NCI-H1694 treated with DMSO at 0.1 percent for 48 hours (cell line): ENCODE measurements around the gene JAK1.
"Not testable (repeated sequence)": the region's sequence is repeated elsewhere in the genome, so short reads cannot be mapped to it uniquely, and the experiment has no call there.

Experiments
- DNase-seq: peaks from one replicate; lab custom pipeline; 2025; lab: John Stamatoyannopoulos, UW

Gene JAK1

GRCh38 chr1:64920941-64921589 is 45.3 kb downstream of the JAK1 start:
- no peak for DNase-seq

- DNase-seq = not testable (repeated sequence)
These were observed 47.2 kb downstream of the JAK1 start for GRCh38 chr1:64919120-64919519.

GRCh38 chr1:64917907-64918306 is 48.4 kb downstream of the JAK1 start:
- no peak for DNase-seq

- no peak for DNase-seq
These were observed 49.0 kb downstream of the JAK1 start for GRCh38 chr1:64917328-64917861.

- DNase-seq = no peak
These were observed 50.7 kb downstream of the JAK1 start for GRCh38 chr1:64915381-64916274.

- DNase-seq = no peak
These were observed 52.9 kb downstream of the JAK1 start for GRCh38 chr1:64913361-64914015.

GRCh38 chr1:64912191-64912590 is 54.2 kb downstream of the JAK1 start:
- DNase-seq = no peak

GRCh38 chr1:64911326-64911725 is 55.0 kb downstream of the JAK1 start:
- DNase-seq = no peak

- no peak for DNase-seq
These were observed 57.3 kb downstream of the JAK1 start for GRCh38 chr1:64909031-64909430.

- no peak for DNase-seq
These were observed 57.8 kb downstream of the JAK1 start for GRCh38 chr1:64908575-64908974.

- DNase-seq = no peak
These were observed 59.9 kb downstream of the JAK1 start for GRCh38 chr1:64906447-64906846.

GRCh38 chr1:64903593-64903992 is 62.8 kb downstream of the JAK1 start:
- DNase-seq = no peak

GRCh38 chr1:64901663-64902062 is 64.7 kb downstream of the JAK1 start:
- DNase-seq = no peak

GRCh38 chr1:64900916-64901315 is 65.4 kb downstream of the JAK1 start:
- DNase-seq = no peak

- peak; percentile 55 for DNase-seq
These were observed 68.1 kb downstream of the JAK1 start for GRCh38 chr1:64898107-64898861.

- no peak for DNase-seq
These were observed 69.8 kb downstream of the JAK1 start for GRCh38 chr1:64896551-64896950.

GRCh38 chr1:64895500-64895899 is 70.8 kb downstream of the JAK1 start:
- DNase-seq = no peak

GRCh38 chr1:64894438-64895196 is 71.7 kb downstream of the JAK1 start:
- no peak for DNase-seq

- no peak for DNase-seq
These were observed 72.4 kb downstream of the JAK1 start for GRCh38 chr1:64893921-64894320.

- DNase-seq = no peak
These were observed 73.5 kb downstream of the JAK1 start for GRCh38 chr1:64892576-64893573.
